KMS-11 (cell line): Measurements from ENCODE around the gene ZMAT5.

Experiments
- H2AFZ ChIP-seq: fragments of 200-600 bp; sonication (generic); 2 replicates; pipeline ENCODE4 v1.6.1; 2016; ENCODE audit warnings: antibody characterized with exemption, mixed run types, low read depth
- H3K27ac ChIP-seq: fragments of 200-600 bp; sonication (generic); 2 replicates; pipeline ENCODE4 v1.6.1; 2016; ENCODE audit warnings: mild to moderate bottlenecking, mixed run types
- H3K27me3 ChIP-seq: fragments of 200-600 bp; sonication (generic); 2 replicates; pipeline ENCODE4 v1.6.1; 2017; ENCODE audit warnings: mild to moderate bottlenecking, low read depth, mixed run types, moderate library complexity; ENCODE audit not compliant: insufficient read depth
- H3K36me3 ChIP-seq: fragments of 200-600 bp; sonication (generic); 2 replicates; pipeline ENCODE4 v1.6.1; 2017; ENCODE audit warnings: mild to moderate bottlenecking, mixed run types; ENCODE audit not compliant: insufficient read depth
- H3K4me1 ChIP-seq: fragments of 200-600 bp; sonication (generic); 2 replicates; pipeline ENCODE4 v1.6.1; 2016; ENCODE audit warnings: mild to moderate bottlenecking, low read depth, mixed run types; ENCODE audit not compliant: poor library complexity, severe bottlenecking
- H3K4me2 ChIP-seq: fragments of 200-600 bp; sonication (generic); 2 replicates; pipeline ENCODE4 v1.7.0; 2016; ENCODE audit warnings: mild to moderate bottlenecking, mixed run types
- H3K4me3 ChIP-seq: fragments of 200-600 bp; sonication (generic); IDR thresholded peaks from 2 replicates; pipeline ENCODE4 v1.6.1; 2017; ENCODE audit warnings: low read depth, low read length, mixed read lengths; ENCODE audit not compliant: insufficient read depth
- H3K79me2 ChIP-seq: fragments of 200-600 bp; sonication (generic); 2 replicates; pipeline ENCODE4 v1.6.1; 2016; ENCODE audit warnings: low read depth, mixed run types; ENCODE audit not compliant: insufficient read depth
- H3K9ac ChIP-seq: fragments of 200-600 bp; sonication (generic); 2 replicates; pipeline ENCODE4 v1.6.1; 2016; ENCODE audit warnings: mild to moderate bottlenecking, mixed run types
- H4K20me1 ChIP-seq: fragments of 200-600 bp; sonication (generic); 2 replicates; pipeline ENCODE4 v1.6.1; 2016; ENCODE audit warnings: mild to moderate bottlenecking, mixed run types; ENCODE audit not compliant: insufficient read depth
- CTCF ChIP-seq: fragments of 200-600 bp; sonication (generic); conservative IDR thresholded peaks from 2 replicates; pipeline ENCODE4 v1.6.1; 2017; ENCODE audit warnings: low read depth, mild to moderate bottlenecking, antibody characterized with exemption, low read length, moderate library complexity, mixed read lengths

The ZMAT5 gene

GRCh38 chr22:29726106-29726505 is 40.7 kb downstream of the ZMAT5 start:
- H3K9ac ChIP-seq, result no peak overlapping the region

GRCh38 chr22:29724843-29725242 is 42.0 kb downstream of the ZMAT5 start:
- Histone ChIP-seq H4K20me1 (no peaks in the 10 kb centered on the region), H3K27ac (no peak overlapping the region), H3K4me3 (no peak overlapping the region), H3K9ac (no peak overlapping the region), H3K79me2 (no peaks in the 10 kb centered on the region), H2AFZ (no peak overlapping the region), H3K36me3 (no peaks in the 10 kb centered on the region), H3K27me3 (peaks cover 6% of the 10 kb centered on the region; the same call in 1 of the 2 replicates), H3K4me2 (no peak overlapping the region), H3K4me1 (no peaks in the 10 kb centered on the region)
- TF ChIP-seq CTCF, result no peak

More at GRCh38 chr22:29726106-29726505, 40.7 kb downstream of the ZMAT5 start:
- H3K79me2 ChIP-seq, result no peaks in the 10 kb centered on the region
- H3K27ac ChIP-seq, result no peak overlapping the region
- peaks cover 6% of the 10 kb centered on the region; the same call in 1 of the 2 replicates for H3K27me3 ChIP-seq
- no peak overlapping the region for H2AFZ ChIP-seq
- no peak overlapping the region for H3K4me2 ChIP-seq
- H3K4me3 ChIP-seq, result no peak overlapping the region
- no peaks in the 10 kb centered on the region for H3K4me1 ChIP-seq
- H3K36me3 ChIP-seq, result no peaks in the 10 kb centered on the region
- TF ChIP-seq CTCF, result no peak
- no peaks in the 10 kb centered on the region for H4K20me1 ChIP-seq

GRCh38 chr22:29723766-29724165 is 43.0 kb downstream of the ZMAT5 start:
- Histone ChIP-seq H3K4me3 (no peak overlapping the region), H3K9ac (no peak overlapping the region), H3K27ac (no peak overlapping the region), H3K4me1 (no peaks in the 10 kb centered on the region), H3K4me2 (no peak overlapping the region), H3K27me3 (peaks cover 6% of the 10 kb centered on the region; the same call in 1 of the 2 replicates), H2AFZ (no peak overlapping the region), H4K20me1 (no peaks in the 10 kb centered on the region), H3K79me2 (no peaks in the 10 kb centered on the region), H3K36me3 (no peaks in the 10 kb centered on the region)
- no peak for TF ChIP-seq CTCF

GRCh38 chr22:29722587-29722986 is 44.2 kb downstream of the ZMAT5 start:
- H3K4me2 ChIP-seq, result no peak overlapping the region
- no peak overlapping the region for H3K4me3 ChIP-seq
- no peaks in the 10 kb centered on the region for H4K20me1 ChIP-seq
- no peaks in the 10 kb centered on the region for H3K79me2 ChIP-seq
- peaks cover 10% of the 10 kb centered on the region; the same call in 1 of the 2 replicates for H3K27me3 ChIP-seq
- no peak overlapping the region for H3K27ac ChIP-seq
- TF ChIP-seq CTCF, result no peak
- no peak overlapping the region for H2AFZ ChIP-seq
- H3K9ac ChIP-seq, result no peak overlapping the region
- no peaks in the 10 kb centered on the region for H3K4me1 ChIP-seq
- no peaks in the 10 kb centered on the region for H3K36me3 ChIP-seq

- H2AFZ ChIP-seq, result no peak overlapping the region
- H3K79me2 ChIP-seq, result no peaks in the 10 kb centered on the region
- H3K36me3 ChIP-seq, result no peaks in the 10 kb centered on the region
- no peak overlapping the region for H3K9ac ChIP-seq
- no peak for TF ChIP-seq CTCF
- H3K4me2 ChIP-seq, result no peak overlapping the region
- peaks cover 13% of the 10 kb centered on the region; the same call in 1 of the 2 replicates for H3K27me3 ChIP-seq
- H4K20me1 ChIP-seq, result no peaks in the 10 kb centered on the region
- no peak overlapping the region for H3K4me3 ChIP-seq
- H3K27ac ChIP-seq, result no peak overlapping the region
- H3K4me1 ChIP-seq, result no peaks in the 10 kb centered on the region
Measured at GRCh38 chr22:29722151-29722550, 44.7 kb downstream of the ZMAT5 start.
